Mesenchymal stem cell (in vitro differentiated cells and primary cell): ENCODE measurements around the gene USE1.
A peak's percentile ranks its signal among the peaks of the same experiment; 100 is the strongest.

ENCODE experiments used
- DNase-seq: peaks from one replicate; pipeline ENCODE4 v3.0.0-alpha.2; 2013
- H2AFZ ChIP-seq: one replicate; pipeline ENCODE4 v1.6.1; 2013; ENCODE audit warnings: low read depth, mild to moderate bottlenecking, control low read depth, inconsistent platforms, low read length, moderate library complexity
- H2AK5ac ChIP-seq: 2 replicates; pipeline ENCODE4 v1.6.1; 2013; ENCODE audit warnings: low read length, moderate library complexity, mild to moderate bottlenecking, inconsistent platforms; ENCODE audit not compliant: severe bottlenecking
- H2BK120ac ChIP-seq: one replicate; pipeline ENCODE4 v1.6.1; 2013; ENCODE audit warnings: low read depth, mild to moderate bottlenecking, inconsistent platforms, low read length, moderate library complexity
- H2BK12ac ChIP-seq, 2 experiments: one replicate each; pipeline ENCODE4 v1.6.1; 2013; ENCODE audit warnings: inconsistent platforms in 2 of 2, low read length in 2 of 2, mild to moderate bottlenecking in 2 of 2, moderate library complexity in 2 of 2, control low read depth in 1 of 2
- H2BK15ac ChIP-seq: one replicate; pipeline ENCODE4 v1.6.1; 2013; ENCODE audit warnings: mild to moderate bottlenecking, low read depth, inconsistent platforms; ENCODE audit not compliant: poor library complexity, severe bottlenecking
- H2BK5ac ChIP-seq: 2 replicates; pipeline ENCODE4 v1.6.1; 2013; ENCODE audit warnings: low read depth, mild to moderate bottlenecking, low read length, control low read depth, inconsistent platforms; ENCODE audit not compliant: poor library complexity, severe bottlenecking
- H3K14ac ChIP-seq, 2 experiments: one replicate each; pipeline ENCODE4 v1.6.1; 2013; ENCODE audit warnings: inconsistent platforms in 2 of 2, low read length in 2 of 2, control low read depth in 1 of 2, mild to moderate bottlenecking in 1 of 2, moderate library complexity in 1 of 2
- H3K18ac ChIP-seq, 2 experiments: one replicate each; pipeline ENCODE4 v1.6.1; 2013; ENCODE audit warnings: inconsistent platforms in 2 of 2, low read length in 2 of 2, control low read depth in 1 of 2, low read depth in 1 of 2, mild to moderate bottlenecking in 1 of 2
- H3K23ac ChIP-seq, 2 experiments: one replicate each; pipeline ENCODE4 v1.6.1; 2013; ENCODE audit warnings: inconsistent platforms in 2 of 2, low read length in 2 of 2, mild to moderate bottlenecking in 2 of 2, moderate library complexity in 2 of 2, control low read depth in 1 of 2
- H3K27ac ChIP-seq: 2 replicates; pipeline ENCODE4 v1.5.1; 2013; ENCODE audit warnings: mild to moderate bottlenecking, moderate library complexity, low read length, control low read depth, inconsistent platforms; ENCODE audit not compliant: poor library complexity, severe bottlenecking
- H3K27me3 ChIP-seq, 2 experiments: 2 replicates each; pipeline versions ENCODE4 v1.6.1 to v1.7.0; 2013; ENCODE audit warnings: low read length in 2 of 2, mild to moderate bottlenecking in 2 of 2, moderate library complexity in 2 of 2, control low read depth in 1 of 2, inconsistent platforms in 1 of 2; ENCODE audit not compliant: control insufficient read depth in 1 of 2, insufficient read depth in 1 of 2
- H3K36me3 ChIP-seq, 2 experiments: 2 replicates each; pipeline versions ENCODE4 v1.6.1 to v1.7.0; 2013; ENCODE audit warnings: low read length in 2 of 2, control low read depth in 1 of 2, inconsistent platforms in 1 of 2, low read depth in 1 of 2, mild to moderate bottlenecking in 1 of 2; ENCODE audit not compliant: insufficient read depth in 2 of 2, control insufficient read depth in 1 of 2
- H3K4ac ChIP-seq, 2 experiments: one replicate each; pipeline ENCODE4 v1.6.1; 2013; ENCODE audit warnings: inconsistent platforms in 2 of 2, low read length in 2 of 2, mild to moderate bottlenecking in 2 of 2, moderate library complexity in 2 of 2, control low read depth in 1 of 2, low read depth in 1 of 2
- H3K4me1 ChIP-seq: 2 replicates; pipeline ENCODE4 v1.6.1; 2013; ENCODE audit warnings: low read depth, low read length, control low read depth; ENCODE audit not compliant: control insufficient read depth, insufficient read depth
- H3K4me2 ChIP-seq: 2 replicates; pipeline ENCODE4 v1.6.1; 2013; ENCODE audit warnings: low read length, mild to moderate bottlenecking, inconsistent platforms; ENCODE audit not compliant: poor library complexity, severe bottlenecking
- H3K4me3 ChIP-seq, 2 experiments: 2 replicates each; pipeline versions ENCODE4 v1.5.1 to v1.7.0; 2013; ENCODE audit warnings: low read length in 2 of 2, mild to moderate bottlenecking in 2 of 2, control low read depth in 1 of 2, low read depth in 1 of 2; ENCODE audit not compliant: insufficient read depth in 1 of 2
- H3K79me1 ChIP-seq: replicated peaks from 2 replicates; pipeline ENCODE4 v1.6.1; 2013; ENCODE audit warnings: mild to moderate bottlenecking, control low read depth, low read length, inconsistent platforms; ENCODE audit not compliant: poor library complexity, severe bottlenecking
- H3K9ac ChIP-seq: 2 replicates; pipeline ENCODE4 v1.7.0; 2013; ENCODE audit warnings: mild to moderate bottlenecking, low read length, moderate library complexity
- H3K9me3 ChIP-seq: 2 replicates; pipeline ENCODE4 v1.7.0; 2013; ENCODE audit warnings: mild to moderate bottlenecking, low read length; ENCODE audit not compliant: control insufficient read depth
- H4K8ac ChIP-seq: one replicate; pipeline ENCODE4 v1.6.1; 2013; ENCODE audit warnings: inconsistent platforms, mild to moderate bottlenecking, low read length, moderate library complexity
- H4K91ac ChIP-seq: one replicate; pipeline ENCODE4 v1.6.1; 2013; ENCODE audit warnings: mild to moderate bottlenecking, low read length, inconsistent platforms
- WGBS: methylation state at CpG from one replicate; pipeline ENCODE4 v1.1.7; 2013; ENCODE audit warnings: mixed read lengths; 5-methylcytosine and 5-hydroxymethylcytosine counted together

The USE1 gene

GRCh38 chr19:17240826-17241399 is 25.8 kb downstream of the USE1 start:
- 95% methylated on average over 6 of the region's 6 CpGs for WGBS
- no peak overlapping the region for H3K4me3 ChIP-seq
- H4K91ac ChIP-seq: no peak overlapping the region

GRCh38 chr19:17242431-17243208 is 27.5 kb downstream of the USE1 start:
- peaks cover 9 to 24% of the 10 kb centered on the region in 2 experiments for H3K36me3 ChIP-seq
- peak overlapping the region in 1 of 2 experiments; percentile 17 for H3K23ac ChIP-seq
- H3K27me3 ChIP-seq: no peaks in the 10 kb centered on the region
- peaks cover 37% of the 10 kb centered on the region for H3K4me1 ChIP-seq
- H2AFZ ChIP-seq: no peak overlapping the region
- H3K79me1 ChIP-seq: peaks cover 12% of the 10 kb centered on the region
- H3K27ac ChIP-seq: peak overlapping the region; percentile 26
- H2BK12ac ChIP-seq: peak overlapping the region in 1 of 2 experiments; percentile 29
- DNase-seq: no peak
- peak overlapping the region in 1 of 2 experiments; percentile 37 for H3K14ac ChIP-seq
- no peak overlapping the region for H4K91ac ChIP-seq
- H3K4me3 ChIP-seq: no peak overlapping the region
- WGBS: 57% methylated on average over 8 of the region's 8 CpGs
- H3K4ac ChIP-seq: peak overlapping the region in 1 of 2 experiments; percentile 19
- peak overlapping the region; percentile 49 for H3K4me2 ChIP-seq
- no peak overlapping the region for H2BK5ac ChIP-seq
- H2AK5ac ChIP-seq: peak overlapping the region; percentile 18
- peak overlapping the region in 1 of 2 experiments; percentile 25 for H3K18ac ChIP-seq
- no peak overlapping the region for H2BK120ac ChIP-seq
- no peak overlapping the region for H4K8ac ChIP-seq
- H2BK15ac ChIP-seq: peak overlapping the region; percentile 31
- peak overlapping the region; percentile 79 for H3K9ac ChIP-seq
- H3K9me3 ChIP-seq: no peaks in the 10 kb centered on the region

More at GRCh38 chr19:17240826-17241399, 25.8 kb downstream of the USE1 start:
- Histone ChIP-seq H2BK120ac (no peak overlapping the region), H3K9me3 (no peaks in the 10 kb centered on the region), H4K8ac (no peak overlapping the region), H2BK12ac (no peak overlapping the region), H3K18ac (no peak overlapping the region), H3K4ac (no peak overlapping the region), H3K9ac (no peak overlapping the region), H2AK5ac (no peak overlapping the region), H3K36me3 (peaks cover 9 to 36% of the 10 kb centered on the region in 2 experiments), H3K79me1 (peaks cover 14% of the 10 kb centered on the region), H3K27me3 (no peaks in the 10 kb centered on the region), H3K27ac (no peak overlapping the region), H3K4me2 (no peak overlapping the region), H2AFZ (no peak overlapping the region), H3K23ac (peak overlapping the region in 1 of 2 experiments; percentile 23), H2BK5ac (no peak overlapping the region), H3K14ac (no peak overlapping the region), H2BK15ac (no peak overlapping the region), H3K4me1 (peaks cover 33% of the 10 kb centered on the region)
- DNase-seq: no peak

GRCh38 chr19:17243211-17243829 is 28.2 kb downstream of the USE1 start:
- Histone ChIP-seq H3K4me1 (peaks cover 44% of the 10 kb centered on the region), H3K9ac (peak overlapping the region; percentile 79), H3K4ac (peak overlapping the region in 1 of 2 experiments; percentile 89), H4K91ac (peak overlapping the region; percentile 61), H2BK120ac (peak overlapping the region; percentile 45), H2BK5ac (no peak overlapping the region), H3K4me2 (peak overlapping the region; percentile 49), H3K23ac (peak overlapping the region in 1 of 2 experiments; percentile 17), H3K27me3 (no peaks in the 10 kb centered on the region), H3K9me3 (no peaks in the 10 kb centered on the region), H2AFZ (no peak overlapping the region), H3K36me3 (peaks cover 3 to 18% of the 10 kb centered on the region in 2 experiments), H2AK5ac (peak overlapping the region; percentile 21), H4K8ac (no peak overlapping the region), H3K27ac (peak overlapping the region; percentile 55), H3K18ac (peak overlapping the region; percentile 14 to 98), H3K4me3 (peak overlapping the region; percentile 90 to 92), H3K14ac (peak overlapping the region in 1 of 2 experiments; percentile 37), H2BK15ac (no peak overlapping the region), H3K79me1 (peaks cover 9% of the 10 kb centered on the region), H2BK12ac (peak overlapping the region in 1 of 2 experiments; percentile 29)
- 27% methylated on average over 8 of the region's 8 CpGs for WGBS
- DNase-seq: no peak
